OCI-LY1 (cell line): Measurements from ENCODE around the gene SKAP2.

Experiments used
- H2AFZ ChIP-seq: fragments of 200-600 bp; sonication (generic), shearing (Covaris generic); 2 replicates; pipeline ENCODE4 v1.6.0; 2014; ENCODE audit warnings: antibody characterized with exemption, mild to moderate bottlenecking, low read length
- H3F3A ChIP-seq: fragments of 200-600 bp; sonication (generic), shearing (Covaris generic); 2 replicates; pipeline ENCODE4 v1.6.0; 2014; ENCODE audit warnings: mild to moderate bottlenecking, antibody characterized with exemption, low read length, moderate library complexity; ENCODE audit not compliant: insufficient read depth
- H3K27ac ChIP-seq: fragments of 200-600 bp; sonication (generic); 2 replicates; pipeline ENCODE4 v1.5.1; 2014; ENCODE audit warnings: low read length, mixed run types, mild to moderate bottlenecking, low read depth; ENCODE audit not compliant: poor library complexity, severe bottlenecking
- H3K27me3 ChIP-seq: fragments of 200-600 bp; sonication (generic); 2 replicates; pipeline ENCODE4 v1.6.0; 2014; ENCODE audit warnings: antibody characterized with exemption, mild to moderate bottlenecking, low read length, moderate library complexity; ENCODE audit not compliant: insufficient read depth
- H3K36me3 ChIP-seq: fragments of 200-600 bp; sonication (generic); 2 replicates; pipeline ENCODE4 v1.6.1; 2014; ENCODE audit warnings: mild to moderate bottlenecking, antibody characterized with exemption, low read length, moderate library complexity, mixed read lengths; ENCODE audit not compliant: insufficient read depth
- H3K4me1 ChIP-seq: fragments of 200-600 bp; sonication (generic); 2 replicates; pipeline ENCODE4 v1.5.1; 2014; ENCODE audit warnings: mild to moderate bottlenecking, low read length, moderate library complexity; ENCODE audit not compliant: insufficient read depth, severe bottlenecking
- H3K4me2 ChIP-seq: fragments of 200-600 bp; sonication (generic), shearing (Covaris generic); 2 replicates; pipeline ENCODE4 v1.6.1; 2014; ENCODE audit warnings: low read length
- H3K4me3 ChIP-seq: fragments of 200-600 bp; sonication (generic); 2 replicates; pipeline ENCODE4 v1.5.1; 2014; ENCODE audit warnings: low read length, low read depth, mild to moderate bottlenecking, mixed read lengths; ENCODE audit not compliant: poor library complexity, severe bottlenecking
- H3K79me2 ChIP-seq: fragments of 200-600 bp; shearing (Covaris generic); 2 replicates; pipeline ENCODE4 v1.6.1; 2016; ENCODE audit warnings: mixed run types, low read length, mixed read lengths; ENCODE audit not compliant: insufficient read depth
- H3K9ac ChIP-seq: fragments of 200-600 bp; sonication (generic), shearing (Covaris generic); 2 replicates; pipeline ENCODE4 v1.6.1; 2014; ENCODE audit warnings: mild to moderate bottlenecking, low read length, mixed read lengths
- H3K9me2 ChIP-seq: fragments of 200-600 bp; sonication (generic), shearing (Covaris generic); 2 replicates; pipeline ENCODE4 v1.6.1; 2014; ENCODE audit warnings: low read depth, mild to moderate bottlenecking, low read length, mixed read lengths
- H3K9me3 ChIP-seq: fragments of 200-600 bp; shearing (Covaris generic); 2 replicates; pipeline ENCODE4 v1.6.1; 2014; ENCODE audit warnings: low read length, mixed read lengths
- H4K20me1 ChIP-seq: fragments of 200-600 bp; sonication (generic), shearing (Covaris generic); 2 replicates; pipeline ENCODE4 v1.6.0; 2016; ENCODE audit warnings: mild to moderate bottlenecking, low read length; ENCODE audit not compliant: insufficient read depth
- EZH2 ChIP-seq: fragments of 200-600 bp; sonication (generic), shearing (Covaris generic); IDR thresholded peaks from 2 replicates; pipeline ENCODE4 v1.8.0; 2017; ENCODE audit warnings: borderline replicate concordance, mixed run types, mild to moderate bottlenecking, antibody characterized with exemption, low read length, moderate library complexity, mixed read lengths
- TF ChIP-seq, protein P1 (sequence below): fragments of 200-600 bp; sonication (generic), shearing (Covaris generic); IDR thresholded peaks from 2 replicates; pipeline ENCODE4 v1.5.1; 2017; ENCODE audit warnings: mild to moderate bottlenecking, antibody characterized with exemption, low read length, moderate library complexity, mixed read lengths

SKAP2 gene

GRCh38 chr7:26721450-26721849 is 142.9 kb downstream of the SKAP2 start:
- no peaks in the 10 kb centered on the region for H3K9me3 ChIP-seq
- peaks cover 15% of the 10 kb centered on the region for H3K4me1 ChIP-seq
- H3K36me3 ChIP-seq: no peaks in the 10 kb centered on the region
- no peak overlapping the region for H3K4me3 ChIP-seq
- no peaks in the 10 kb centered on the region for H3F3A ChIP-seq
- TF ChIP-seq EZH2: no peak
- TF ChIP-seq, protein P1, sequence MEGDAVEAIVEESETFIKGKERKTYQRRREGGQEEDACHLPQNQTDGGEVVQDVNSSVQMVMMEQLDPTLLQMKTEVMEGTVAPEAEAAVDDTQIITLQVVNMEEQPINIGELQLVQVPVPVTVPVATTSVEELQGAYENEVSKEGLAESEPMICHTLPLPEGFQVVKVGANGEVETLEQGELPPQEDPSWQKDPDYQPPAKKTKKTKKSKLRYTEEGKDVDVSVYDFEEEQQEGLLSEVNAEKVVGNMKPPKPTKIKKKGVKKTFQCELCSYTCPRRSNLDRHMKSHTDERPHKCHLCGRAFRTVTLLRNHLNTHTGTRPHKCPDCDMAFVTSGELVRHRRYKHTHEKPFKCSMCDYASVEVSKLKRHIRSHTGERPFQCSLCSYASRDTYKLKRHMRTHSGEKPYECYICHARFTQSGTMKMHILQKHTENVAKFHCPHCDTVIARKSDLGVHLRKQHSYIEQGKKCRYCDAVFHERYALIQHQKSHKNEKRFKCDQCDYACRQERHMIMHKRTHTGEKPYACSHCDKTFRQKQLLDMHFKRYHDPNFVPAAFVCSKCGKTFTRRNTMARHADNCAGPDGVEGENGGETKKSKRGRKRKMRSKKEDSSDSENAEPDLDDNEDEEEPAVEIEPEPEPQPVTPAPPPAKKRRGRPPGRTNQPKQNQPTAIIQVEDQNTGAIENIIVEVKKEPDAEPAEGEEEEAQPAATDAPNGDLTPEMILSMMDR: no peak
- H3K27ac ChIP-seq: no peak overlapping the region
- H3K9ac ChIP-seq: no peak overlapping the region
- no peak overlapping the region for H2AFZ ChIP-seq
- H3K9me2 ChIP-seq: no peaks in the 10 kb centered on the region
- no peaks in the 10 kb centered on the region for H4K20me1 ChIP-seq
- H3K4me2 ChIP-seq: no peak overlapping the region
- H3K27me3 ChIP-seq: no peaks in the 10 kb centered on the region
- H3K79me2 ChIP-seq: no peaks in the 10 kb centered on the region

GRCh38 chr7:26718063-26718462 is 146.3 kb downstream of the SKAP2 start:
- H3K27ac ChIP-seq: no peak overlapping the region
- H3K9ac ChIP-seq: no peak overlapping the region
- no peaks in the 10 kb centered on the region for H3K9me2 ChIP-seq
- no peaks in the 10 kb centered on the region for H3K36me3 ChIP-seq
- H3K4me1 ChIP-seq: peaks cover 6% of the 10 kb centered on the region
- no peak overlapping the region for H2AFZ ChIP-seq
- H3K27me3 ChIP-seq: no peaks in the 10 kb centered on the region
- no peaks in the 10 kb centered on the region for H3F3A ChIP-seq
- H3K4me2 ChIP-seq: no peak overlapping the region
- H3K9me3 ChIP-seq: no peaks in the 10 kb centered on the region
- TF ChIP-seq EZH2: no peak
- TF ChIP-seq, protein P1: no peak
- no peak overlapping the region for H3K4me3 ChIP-seq
- no peaks in the 10 kb centered on the region for H4K20me1 ChIP-seq
- no peaks in the 10 kb centered on the region for H3K79me2 ChIP-seq

DNA sequence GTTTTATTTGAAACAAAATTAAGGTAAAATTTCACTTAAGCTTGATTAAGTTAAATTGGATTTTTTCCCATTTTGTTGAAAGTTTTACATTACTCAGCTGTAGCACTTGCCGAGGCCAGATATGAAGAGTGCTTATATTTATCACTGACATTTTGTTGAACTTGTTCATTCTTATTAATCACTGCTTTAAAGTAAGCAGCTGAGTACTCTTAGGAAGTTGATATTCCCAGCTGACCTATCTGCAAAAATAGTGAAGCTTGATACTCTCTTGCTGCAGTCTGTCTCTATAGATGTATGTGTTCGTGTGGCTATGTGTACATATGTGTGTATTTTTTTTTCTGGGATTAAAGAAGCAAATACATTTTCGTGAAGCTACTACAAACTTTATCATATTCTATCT is 150.0 kb downstream of the SKAP2 start:
- H3K4me2 ChIP-seq: no peak overlapping the region

More for the DNA sequence above, 150.0 kb downstream of the SKAP2 start:
- no peaks in the 10 kb centered on the region for H3F3A ChIP-seq
- H3K9me2 ChIP-seq: no peaks in the 10 kb centered on the region
- no peak overlapping the region for H3K9ac ChIP-seq
- no peaks in the 10 kb centered on the region for H3K9me3 ChIP-seq
- H4K20me1 ChIP-seq: no peaks in the 10 kb centered on the region
- no peaks in the 10 kb centered on the region for H3K79me2 ChIP-seq
- H3K27me3 ChIP-seq: no peaks in the 10 kb centered on the region
- no peak overlapping the region for H3K27ac ChIP-seq
- no peaks in the 10 kb centered on the region for H3K4me1 ChIP-seq
- H2AFZ ChIP-seq: no peak overlapping the region
- no peaks in the 10 kb centered on the region for H3K36me3 ChIP-seq
- no peak overlapping the region for H3K4me3 ChIP-seq
- TF ChIP-seq EZH2: no peak
- TF ChIP-seq, protein P1: no peak
